Coronary artery (tissue), 2 donors: Measurements from ENCODE around the gene SPINT2.
"Not testable (repeated sequence)": the region's sequence is repeated elsewhere in the genome, so short reads cannot be mapped to it uniquely, and the experiment has no call there.

Experiments
- DNase-seq: peaks from one replicate; pipeline ENCODE4 v3.0.0-alpha.2; 2017; ENCODE audit warnings: low spot score
- H3K27ac ChIP-seq, 2 donors: fragments of 200-600 bp; sonication (generic); one replicate each; pipeline ENCODE4 v1.5.1; 2016 to 2019
- H3K4me3 ChIP-seq: fragments of 200-600 bp; sonication (generic); 2 replicates; pipeline ENCODE4 v1.5.1; 2016; ENCODE audit warnings: mild to moderate bottlenecking, moderate library complexity
- CTCF ChIP-seq: fragments of 200-600 bp; sonication (generic); IDR thresholded peaks from one replicate; pipeline ENCODE4 v1.5.1; 2019; ENCODE audit warnings: antibody characterized with exemption

SPINT2 gene

GRCh38 chr19:38251564-38252051 is 12.8 kb upstream of the SPINT2 start:
- peak overlapping the region; percentile 82 for H3K4me3 ChIP-seq
- peak; percentile 93 for DNase-seq
- H3K27ac ChIP-seq, result peak overlapping the region; percentile 85 to 97
- TF ChIP-seq CTCF, result no peak

GRCh38 chr19:38252385-38252784 is 12.0 kb upstream of the SPINT2 start:
- Histone ChIP-seq H3K4me3 (peak overlapping the region; percentile 82), H3K27ac (peak overlapping the region; percentile 85 to 97)
- no peak for TF ChIP-seq CTCF
- DNase-seq, result no peak

- no peak for TF ChIP-seq CTCF
- DNase-seq, result peak; percentile 94
- Histone ChIP-seq H3K4me3 (peak overlapping the region; percentile 82), H3K27ac (peak overlapping the region; percentile 85 to 97)
Measured at GRCh38 chr19:38252941-38253691, 11.3 kb upstream of the SPINT2 start.

- no peak for TF ChIP-seq CTCF
- Histone ChIP-seq H3K27ac (peak overlapping the region; percentile 85 to 97), H3K4me3 (peak overlapping the region; percentile 82)
- DNase-seq, result no peak
Measured at GRCh38 chr19:38253788-38254187, 10.6 kb upstream of the SPINT2 start.

GRCh38 chr19:38255383-38256014 is 8.9 kb upstream of the SPINT2 start:
- H3K4me3 ChIP-seq, result peak overlapping the region; percentile 82
- DNase-seq, result peak; percentile 79
- H3K27ac ChIP-seq, result peak overlapping the region; percentile 85 to 97
- TF ChIP-seq CTCF, result no peak

- not testable (repeated sequence) for H3K27ac ChIP-seq
Measured at GRCh38 chr19:38261942-38262341, 2.4 kb upstream of the SPINT2 start.

GRCh38 chr19:38262585-38263268 is 1.6 kb upstream of the SPINT2 start:
- DNase-seq, result no peak
- Histone ChIP-seq H3K4me3 (no peak overlapping the region), H3K27ac (no peak overlapping the region)
- no peak for TF ChIP-seq CTCF

More at GRCh38 chr19:38261942-38262341, 2.4 kb upstream of the SPINT2 start:
- H3K4me3 ChIP-seq, DNase-seq: not testable (repeated sequence)
